ENCODE results near the gene IMPA2. TPM values are rescaled to one million over a fixed set of nuclear protein-coding genes. Genes with fewer than 3 reads are reported as not detected.

The IMPA2 gene
- total RNA-seq, 2 donors from 2014 or later: 269 to 446 TPM

- H3K4me1 ChIP-seq: peaks cover 97% of the 10 kb centered on the region
- no peaks in the 10 kb centered on the region for H3K9me3 ChIP-seq
- 4 to 20% methylated on average over 5 of the region's 5 CpGs for WGBS, 2 donors
- H3K36me3 ChIP-seq (replicated peaks in 1 of 2; ENCODE audit: insufficient read depth in 1 of 2, low read depth in 2 of 2): no peaks in the 10 kb centered on the region
- no peak for TF ChIP-seq CTCF (IDR thresholded peaks at IDR 0.05)
- no peak for TF ChIP-seq POLR2A (IDR thresholded peaks at IDR 0.05)
- peak overlapping the region; percentile 85 to 98 (median 93) for H3K27ac ChIP-seq
- DNase-seq (peak in 3 of 4 donors; percentile 52 to 69 (median 59)), ATAC-seq (no peak)
- H3K27me3 ChIP-seq: no peaks in the 10 kb centered on the region
- intact Hi-C loops (cut with DNase I): no loop called here
- H3K4me3 ChIP-seq: no peak overlapping the region
Observed at GRCh38 chr18:11998193-11998592, 16.9 kb downstream of the IMPA2 start.

DNA sequence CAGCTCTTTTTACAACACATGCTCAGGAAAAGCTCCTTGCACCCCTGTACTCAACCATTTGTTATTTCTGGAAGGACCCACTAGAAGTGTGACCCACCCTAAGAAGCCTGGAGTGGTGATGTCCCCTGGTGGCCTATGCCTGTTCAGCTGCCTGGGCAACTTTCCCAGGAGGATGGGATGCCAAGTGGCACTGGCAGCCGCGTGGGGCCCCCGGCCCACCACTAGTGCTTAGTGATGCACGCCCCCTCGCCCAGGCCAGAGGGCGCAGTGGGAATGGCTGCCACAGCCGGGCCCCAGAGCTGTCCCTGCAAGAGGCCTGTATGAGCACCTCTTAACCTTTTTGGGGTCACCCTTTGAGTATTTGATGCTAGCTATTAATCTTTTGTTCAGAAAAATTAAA, 18.1 kb downstream of the IMPA2 start:
- intact Hi-C loops (cut with DNase I): no loop called here
- H3K4me1 ChIP-seq: peaks cover 95% of the 10 kb centered on the region
- H3K27ac ChIP-seq: peak overlapping the region; percentile 69 to 98 (median 90)
- peak in 1 of 4 donors; percentile 13 for DNase-seq
- 56 to 73% methylated on average over 6 of the region's 7 CpGs for WGBS, 2 donors
- ATAC-seq: no peak
- no peaks in the 10 kb centered on the region for H3K9me3 ChIP-seq
- TF ChIP-seq CTCF (IDR thresholded peaks at IDR 0.05): no peak
- no peak for TF ChIP-seq POLR2A (IDR thresholded peaks at IDR 0.05)
- H3K36me3 ChIP-seq (replicated peaks in 1 of 2; ENCODE audit: insufficient read depth in 1 of 2, low read depth in 2 of 2): no peaks in the 10 kb centered on the region
- H3K27me3 ChIP-seq: no peaks in the 10 kb centered on the region
- H3K4me3 ChIP-seq: no peak overlapping the region

DNA sequence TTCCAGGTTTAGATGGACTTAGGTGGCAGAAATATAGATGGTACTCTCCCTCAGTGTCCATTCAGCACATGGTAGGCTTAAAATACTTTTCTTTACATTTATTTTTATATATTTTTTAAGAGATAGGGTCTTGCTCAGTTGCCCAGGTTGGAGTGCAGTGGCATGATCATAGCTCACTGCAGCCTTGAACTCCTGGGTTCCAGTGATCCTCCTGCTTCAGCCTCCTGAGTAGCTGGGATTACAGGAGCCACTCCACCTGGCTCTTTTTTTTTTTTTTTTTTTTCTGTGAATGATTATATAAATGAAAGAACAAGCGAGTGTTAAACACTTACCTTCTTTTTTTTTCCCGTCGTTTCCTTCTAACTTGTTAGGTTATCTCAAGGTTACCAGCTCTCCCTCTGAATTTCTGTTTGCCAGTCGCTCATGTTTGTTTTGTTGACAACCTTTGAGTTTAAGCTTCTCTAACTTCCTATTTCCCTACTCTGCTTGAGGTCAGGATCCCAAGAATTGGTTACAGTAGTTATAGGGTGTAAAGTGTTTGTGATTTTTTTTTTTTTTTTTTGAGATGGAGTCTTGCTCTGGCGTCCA, 18.9 kb downstream of the IMPA2 start:
- H3K27me3 ChIP-seq: no peaks in the 10 kb centered on the region
- H3K9me3 ChIP-seq: no peaks in the 10 kb centered on the region
- H3K36me3 ChIP-seq (replicated peaks in 1 of 2; ENCODE audit: insufficient read depth in 1 of 2, low read depth in 2 of 2): no peaks in the 10 kb centered on the region
- peak overlapping the region in 3 of 4 donors; percentile 85 to 98 (median 94) for H3K27ac ChIP-seq
- WGBS, 2 donors: 9 to 17% methylated on average over 5 of the region's 5 CpGs
- intact Hi-C loops (cut with DNase I): loop anchor here (5.0 kb wide), 1 partner anchor 58 kb away; no protein-coding TSS in a partner anchor
- TF ChIP-seq POLR2A (IDR thresholded peaks at IDR 0.05) (peak in 1 of 3 donors; percentile 6), CTCF (IDR thresholded peaks at IDR 0.05) (peak in 1 of 7 experiments; percentile 6)
- H3K4me1 ChIP-seq: peaks cover 95% of the 10 kb centered on the region
- peak in 1 of 4 donors; percentile 73 for DNase-seq
- peak; percentile 75 for ATAC-seq
- H3K4me3 ChIP-seq: no peak overlapping the region

DNA sequence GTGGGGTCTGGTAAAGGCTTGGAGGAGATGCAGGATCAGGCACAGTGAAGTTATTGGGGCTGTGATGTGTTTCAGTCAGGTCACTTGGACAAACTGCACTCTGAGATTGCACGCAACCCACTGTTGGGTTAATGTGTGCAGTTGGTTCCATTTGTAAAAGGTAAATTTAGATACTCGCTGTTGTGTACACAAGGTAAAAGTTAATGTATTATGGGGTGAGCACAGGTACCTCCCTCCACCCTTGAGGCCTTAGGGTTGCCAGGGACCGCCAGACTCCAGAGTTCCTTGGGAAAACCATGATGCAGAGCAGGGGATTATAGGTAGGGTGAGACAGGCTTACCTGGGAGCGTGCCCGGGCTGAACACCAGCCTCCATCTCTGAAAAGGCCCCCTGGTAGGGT, 20.1 kb downstream of the IMPA2 start:
- DNase-seq (peak in 3 of 4 donors; percentile 59 to 73 (median 65)), ATAC-seq (peak; percentile 47)
- peak overlapping the region; percentile 79 to 98 (median 90) for H3K27ac ChIP-seq
- no peak for TF ChIP-seq CTCF (IDR thresholded peaks at IDR 0.05)
- TF ChIP-seq POLR2A (IDR thresholded peaks at IDR 0.05): peak in 2 of 3 donors; percentile 27 to 45
- 27 to 29% methylated on average over 5 of the region's 5 CpGs for WGBS, 2 donors
- H3K4me3 ChIP-seq: no peak overlapping the region
- intact Hi-C loops (cut with DNase I): loop anchor here (5.0 kb wide), 1 partner anchor 59 kb away; no protein-coding TSS in a partner anchor
- H3K9me3 ChIP-seq: no peaks in the 10 kb centered on the region
- no peaks in the 10 kb centered on the region for H3K36me3 ChIP-seq (replicated peaks in 1 of 2; ENCODE audit: insufficient read depth in 1 of 2, low read depth in 2 of 2)
- peaks cover 95% of the 10 kb centered on the region for H3K4me1 ChIP-seq
- no peaks in the 10 kb centered on the region for H3K27me3 ChIP-seq

DNA sequence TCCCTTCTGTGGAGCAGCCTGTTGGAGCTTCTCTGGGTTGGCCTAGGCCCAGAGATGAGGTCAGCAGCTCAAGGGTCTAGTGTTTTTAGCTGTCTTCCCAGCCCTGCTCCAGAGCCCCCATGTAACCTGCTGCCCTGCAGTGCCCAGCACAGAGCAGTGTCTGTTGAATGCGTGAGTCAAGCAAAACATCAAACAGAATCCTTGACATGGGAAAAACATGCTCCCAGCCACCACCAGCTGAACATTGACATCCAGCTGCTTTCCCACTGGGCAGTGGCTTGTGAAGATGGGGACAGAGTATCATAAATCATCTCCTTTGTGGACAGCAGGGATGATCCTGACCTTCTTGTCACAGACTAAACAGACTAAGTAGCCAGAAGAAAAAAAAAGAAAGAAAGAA, 22.6 kb downstream of the IMPA2 start:
- ATAC-seq: no peak
- H3K36me3 ChIP-seq (replicated peaks in 1 of 2; ENCODE audit: insufficient read depth in 1 of 2, low read depth in 2 of 2): no peaks in the 10 kb centered on the region
- H3K27me3 ChIP-seq: no peaks in the 10 kb centered on the region
- H3K4me3 ChIP-seq: no peak overlapping the region
- no peak for TF ChIP-seq POLR2A (IDR thresholded peaks at IDR 0.05)
- no peak for TF ChIP-seq CTCF (IDR thresholded peaks at IDR 0.05)
- H3K4me1 ChIP-seq: peaks cover 97% of the 10 kb centered on the region
- intact Hi-C loops (cut with DNase I): loop anchor here (5.0 kb wide), 1 partner anchor 62 kb away; no protein-coding TSS in a partner anchor
- H3K27ac ChIP-seq: peak overlapping the region; percentile 67 to 98 (median 94)
- peak in 1 of 4 donors; percentile 24 for DNase-seq
- no peaks in the 10 kb centered on the region for H3K9me3 ChIP-seq
- 25% methylated on average over 1 of the region's 1 CpG for WGBS, 2 donors

Measured in body of pancreas (tissue), 4 donors.